Measurements from ENCODE around the gene LRRN1.
"Not testable (repeated sequence)": the region's sequence is repeated elsewhere in the genome, so short reads cannot be mapped to it uniquely, and the experiment has no call there.

The LRRN1 gene

GRCh38 chr3:3815206-3815605 is 16.0 kb downstream of the LRRN1 start:
- no peak for DNase-seq

GRCh38 chr3:3816034-3816433 is 16.8 kb downstream of the LRRN1 start:
- no peak for DNase-seq

GRCh38 chr3:3817865-3818264 is 18.6 kb downstream of the LRRN1 start:
- no peak for DNase-seq

GRCh38 chr3:3821777-3822176 is 22.5 kb downstream of the LRRN1 start:
- no peak for DNase-seq

- no peak for DNase-seq
These were observed 25.8 kb downstream of the LRRN1 start for GRCh38 chr3:3825035-3825434.

- no peak for DNase-seq
These were observed 27.3 kb downstream of the LRRN1 start for GRCh38 chr3:3826521-3826920.

GRCh38 chr3:3827111-3827510 is 27.9 kb downstream of the LRRN1 start:
- DNase-seq: no peak

GRCh38 chr3:3828417-3828816 is 29.2 kb downstream of the LRRN1 start:
- not testable (repeated sequence) for DNase-seq

GRCh38 chr3:3836845-3837244 is 37.6 kb downstream of the LRRN1 start:
- DNase-seq: no peak

GRCh38 chr3:3842356-3842755 is 43.1 kb downstream of the LRRN1 start:
- no peak for DNase-seq

GRCh38 chr3:3847994-3848922 is 49.0 kb downstream of the LRRN1 start:
- DNase-seq: no peak

- no peak for DNase-seq
These were observed 49.7 kb downstream of the LRRN1 start for GRCh38 chr3:3848923-3849275.

- DNase-seq: no peak
These were observed 52.5 kb downstream of the LRRN1 start for GRCh38 chr3:3851621-3852323.

- DNase-seq: no peak
These were observed 54.3 kb downstream of the LRRN1 start for GRCh38 chr3:3853544-3853943.

- no peak for DNase-seq
These were observed 55.8 kb downstream of the LRRN1 start for GRCh38 chr3:3855056-3855455.

GRCh38 chr3:3860235-3860634 is 61.0 kb downstream of the LRRN1 start:
- no peak for DNase-seq

- DNase-seq: no peak
These were observed 63.3 kb downstream of the LRRN1 start for GRCh38 chr3:3862534-3862933.

GRCh38 chr3:3875491-3875890 is 76.3 kb downstream of the LRRN1 start:
- no peak for DNase-seq

- DNase-seq: no peak
These were observed 81.8 kb downstream of the LRRN1 start for GRCh38 chr3:3881050-3881449.

- DNase-seq: not testable (repeated sequence)
These were observed 88.1 kb downstream of the LRRN1 start for GRCh38 chr3:3887311-3887710.

GRCh38 chr3:3893590-3893989 is 94.4 kb downstream of the LRRN1 start:
- DNase-seq: no peak

All from CD4-positive, alpha-beta T cell treated with Interleukin-4 for 4 hours (primary cell).